ENCODE results near the gene MCL1. TPM values are rescaled to one million over a fixed set of nuclear protein-coding genes. Genes with fewer than 3 reads are reported as not detected.

Gene MCL1
- total RNA-seq, 1 donor from 2014 or later = 435 TPM

GRCh38 chr1:150548324-150548631, 31.1 kb downstream of the MCL1 start:
- intact Hi-C loops (cut with micrococcal nuclease) = loop anchor here (5.0 kb wide), 2 partner anchors 61 to 291 kb away; partner anchors contain the start of genes CA14 and TARS2

GRCh38 chr1:150546294-150546937, 33.0 kb downstream of the MCL1 start:
- intact Hi-C loops (cut with micrococcal nuclease) = loop anchor here (5.0 kb wide), 2 partner anchors 59 to 289 kb away; partner anchors contain the start of genes CA14 and TARS2

GRCh38 chr1:150545486-150546032, 33.9 kb downstream of the MCL1 start:
- intact Hi-C loops (cut with micrococcal nuclease) = loop anchor here (5.0 kb wide), 2 partner anchors 58 to 288 kb away; partner anchors contain the start of genes CA14 and TARS2

- intact Hi-C loops (cut with micrococcal nuclease) = no loop called here
These were observed 35.2 kb downstream of the MCL1 start for GRCh38 chr1:150544204-150544603.

- intact Hi-C loops (cut with micrococcal nuclease) = no loop called here
These were observed 35.8 kb downstream of the MCL1 start for GRCh38 chr1:150543500-150544143.

GRCh38 chr1:150537732-150538684, 41.4 kb downstream of the MCL1 start:
- intact Hi-C loops (cut with micrococcal nuclease) = no loop called here

- intact Hi-C loops (cut with micrococcal nuclease) = no loop called here
These were observed 42.3 kb downstream of the MCL1 start for GRCh38 chr1:150536836-150537731.

GRCh38 chr1:150535511-150536287, 43.7 kb downstream of the MCL1 start:
- intact Hi-C loops (cut with micrococcal nuclease) = no loop called here

- intact Hi-C loops (cut with micrococcal nuclease) = no loop called here
These were observed 45.4 kb downstream of the MCL1 start for GRCh38 chr1:150534002-150534401.

GRCh38 chr1:150532860-150533259, 46.5 kb downstream of the MCL1 start:
- intact Hi-C loops (cut with micrococcal nuclease) = loop anchor here (1.0 kb wide), 3 partner anchors 46 to 278 kb away; partner anchors contain the start of gene TARS2

- intact Hi-C loops (cut with micrococcal nuclease) = no loop called here
These were observed 48.8 kb downstream of the MCL1 start for GRCh38 chr1:150530491-150531159.

GRCh38 chr1:150529017-150529416, 50.4 kb downstream of the MCL1 start:
- intact Hi-C loops (cut with micrococcal nuclease) = no loop called here

GRCh38 chr1:150528196-150528595, 51.2 kb downstream of the MCL1 start:
- intact Hi-C loops (cut with micrococcal nuclease) = no loop called here

- intact Hi-C loops (cut with micrococcal nuclease) = no loop called here
These were observed 54.1 kb downstream of the MCL1 start for GRCh38 chr1:150525348-150525747.

Other genes with a start within 250 kb of the MCL1 start
- 30.3 and 31.1 TPM in 2 replicates for gene RPRD2, start 215.5 kb downstream of the MCL1 start, total RNA-seq
- 38.0 and 40.8 TPM in 2 replicates for gene TARS2, start 92.2 kb downstream of the MCL1 start, total RNA-seq
- gene ECM1, start 71.5 kb downstream of the MCL1 start, total RNA-seq = 1.4 and 1.8 TPM in 2 replicates
- gene FALEC, start 63.9 kb downstream of the MCL1 start, total RNA-seq = not detected in 2 replicates
- 0.95 and 1.1 TPM in 2 replicates for gene ADAMTSL4, start 30.2 kb downstream of the MCL1 start, total RNA-seq
- 205 and 206 TPM in 2 replicates for gene ENSA, start 50.0 kb upstream of the MCL1 start, total RNA-seq
- 19.3 and 24.7 TPM in 2 replicates for gene GOLPH3L, start 117.5 kb upstream of the MCL1 start, total RNA-seq
- gene HORMAD1, start 141.3 kb upstream of the MCL1 start, total RNA-seq = 0.51 TPM in 1 of 2 replicates, not detected in the other
- gene CTSS, start 186.2 kb upstream of the MCL1 start, total RNA-seq = 100 and 101 TPM in 2 replicates
- gene CTSK, start 228.7 kb upstream of the MCL1 start, total RNA-seq = 3.8 and 4.2 TPM in 2 replicates

All from T-helper 1 cell treated with Interleukin-12 subunit alpha and Interleukin-12 subunit beta and Interleukin-4 antibody, amounts not matched to agents 30 ng/mL and 1 ng/mL, for 36 hours (primary cell).